Stimulated activated effector memory CD8-positive, alpha-beta T cell treated with anti-CD3 and anti-CD28 coated beads, Interleukin-12 subunit alpha, Interleukin-12 subunit beta, amount 100 ng/mL, for 72 hours (primary cell): ENCODE measurements around the gene NEUROG1.

ENCODE experiments used
- ATAC-seq: fragments of 150-1000 bp; cut with Tn5 transposase; 2 replicates; pipeline ENCODE4 v1.10.0; 2021
- DNase-seq, 2 donors: peaks; one replicate each; pipeline ENCODE4 v3.0.0; 2021 to 2022; ENCODE audit warnings: low spot score in 2 of 2
- H3K27ac Mint-ChIP-seq: one replicate; pipeline ENCODE4 v1.8.0; 2022; ENCODE audit warnings: mild to moderate bottlenecking, mixed read lengths
- H3K36me3 Mint-ChIP-seq: one replicate; pipeline ENCODE4 v1.8.0; 2022; ENCODE audit warnings: mild to moderate bottlenecking, mixed read lengths
- H3K4me1 Mint-ChIP-seq: one replicate; pipeline ENCODE4 v1.8.0; 2022; ENCODE audit warnings: mixed read lengths
- H3K4me3 Mint-ChIP-seq: one replicate; pipeline ENCODE4 v1.8.0; 2022; ENCODE audit warnings: mild to moderate bottlenecking, mixed read lengths
- H3K9me3 Mint-ChIP-seq: one replicate; pipeline ENCODE4 v1.8.0; 2022; ENCODE audit warnings: mixed read lengths

The NEUROG1 gene

GRCh38 chr5:135568246-135568645 lies 32.5 kb upstream of the NEUROG1 start:
- Mint-ChIP-seq H3K27ac (no peak overlapping the region), H3K4me1 (peaks cover 6% of the 10 kb centered on the region), H3K4me3 (no peak overlapping the region), H3K9me3 (no peaks in the 10 kb centered on the region), H3K36me3 (no peaks in the 10 kb centered on the region)
- no peak for DNase-seq
- ATAC-seq: no peak

GRCh38 chr5:135567661-135568060 lies 31.9 kb upstream of the NEUROG1 start:
- no peak for DNase-seq
- H3K27ac Mint-ChIP-seq: no peak overlapping the region

GRCh38 chr5:135566422-135567400 lies 30.9 kb upstream of the NEUROG1 start:
- DNase-seq: no peak

More at GRCh38 chr5:135567661-135568060, 31.9 kb upstream of the NEUROG1 start:
- ATAC-seq: no peak
- Mint-ChIP-seq H3K9me3 (no peaks in the 10 kb centered on the region), H3K4me1 (peaks cover 6% of the 10 kb centered on the region), H3K4me3 (no peak overlapping the region), H3K36me3 (no peaks in the 10 kb centered on the region)

GRCh38 chr5:135565725-135566421 lies 30.1 kb upstream of the NEUROG1 start:
- DNase-seq (peak; percentile 63 to 85), ATAC-seq (peak; percentile 51)
- Mint-ChIP-seq H3K9me3 (no peaks in the 10 kb centered on the region), H3K27ac (no peak overlapping the region), H3K4me1 (peaks cover 7% of the 10 kb centered on the region), H3K4me3 (no peak overlapping the region), H3K36me3 (no peaks in the 10 kb centered on the region)

More at GRCh38 chr5:135566422-135567400, 30.9 kb upstream of the NEUROG1 start:
- H3K4me3 Mint-ChIP-seq: no peak overlapping the region
- ATAC-seq: no peak
- no peaks in the 10 kb centered on the region for H3K36me3 Mint-ChIP-seq
- no peak overlapping the region for H3K27ac Mint-ChIP-seq
- H3K4me1 Mint-ChIP-seq: peaks cover 6% of the 10 kb centered on the region
- no peaks in the 10 kb centered on the region for H3K9me3 Mint-ChIP-seq

GRCh38 chr5:135565266-135565665 lies 29.5 kb upstream of the NEUROG1 start:
- Mint-ChIP-seq H3K4me1 (peaks cover 12% of the 10 kb centered on the region), H3K4me3 (no peak overlapping the region), H3K9me3 (no peaks in the 10 kb centered on the region), H3K27ac (no peak overlapping the region), H3K36me3 (no peaks in the 10 kb centered on the region)
- no peak for DNase-seq
- ATAC-seq: no peak

GRCh38 chr5:135564331-135564730 lies 28.6 kb upstream of the NEUROG1 start:
- ATAC-seq (no peak), DNase-seq (no peak)
- no peaks in the 10 kb centered on the region for H3K36me3 Mint-ChIP-seq
- H3K27ac Mint-ChIP-seq: no peak overlapping the region
- peaks cover 12% of the 10 kb centered on the region for H3K4me1 Mint-ChIP-seq
- H3K9me3 Mint-ChIP-seq: no peaks in the 10 kb centered on the region
- H3K4me3 Mint-ChIP-seq: no peak overlapping the region

GRCh38 chr5:135561266-135561665 lies 25.5 kb upstream of the NEUROG1 start:
- Mint-ChIP-seq H3K4me1 (peaks cover 10% of the 10 kb centered on the region), H3K9me3 (no peaks in the 10 kb centered on the region), H3K27ac (no peak overlapping the region), H3K4me3 (no peak overlapping the region), H3K36me3 (no peaks in the 10 kb centered on the region)
- ATAC-seq (no peak), DNase-seq (no peak)

GRCh38 chr5:135560858-135561257 lies 25.1 kb upstream of the NEUROG1 start:
- no peaks in the 10 kb centered on the region for H3K36me3 Mint-ChIP-seq
- peak; percentile 82 for ATAC-seq
- H3K4me3 Mint-ChIP-seq: no peak overlapping the region
- DNase-seq: peak; percentile 45 to 82
- no peaks in the 10 kb centered on the region for H3K9me3 Mint-ChIP-seq
- no peak overlapping the region for H3K27ac Mint-ChIP-seq
- H3K4me1 Mint-ChIP-seq: peaks cover 6% of the 10 kb centered on the region

GRCh38 chr5:135559354-135559753 lies 23.6 kb upstream of the NEUROG1 start:
- no peaks in the 10 kb centered on the region for H3K36me3 Mint-ChIP-seq
- H3K27ac Mint-ChIP-seq: no peak overlapping the region
- no peak overlapping the region for H3K4me3 Mint-ChIP-seq
- DNase-seq (no peak), ATAC-seq (no peak)
- peaks cover 6% of the 10 kb centered on the region for H3K4me1 Mint-ChIP-seq
- no peaks in the 10 kb centered on the region for H3K9me3 Mint-ChIP-seq

- Mint-ChIP-seq H3K27ac (no peak overlapping the region), H3K36me3 (no peaks in the 10 kb centered on the region), H3K4me1 (peaks cover 6% of the 10 kb centered on the region), H3K9me3 (no peaks in the 10 kb centered on the region), H3K4me3 (no peak overlapping the region)
- no peak for DNase-seq
- no peak for ATAC-seq
Observed at GRCh38 chr5:135557076-135557838, 21.5 kb upstream of the NEUROG1 start.

GRCh38 chr5:135556620-135557019 lies 20.9 kb upstream of the NEUROG1 start:
- ATAC-seq: no peak
- Mint-ChIP-seq H3K9me3 (no peaks in the 10 kb centered on the region), H3K36me3 (no peaks in the 10 kb centered on the region), H3K4me3 (no peak overlapping the region), H3K4me1 (peaks cover 6% of the 10 kb centered on the region), H3K27ac (no peak overlapping the region)
- no peak for DNase-seq

GRCh38 chr5:135555530-135555929 lies 19.8 kb upstream of the NEUROG1 start:
- ATAC-seq (no peak), DNase-seq (no peak)
- no peaks in the 10 kb centered on the region for H3K9me3 Mint-ChIP-seq
- H3K4me1 Mint-ChIP-seq: peaks cover 1% of the 10 kb centered on the region
- no peak overlapping the region for H3K4me3 Mint-ChIP-seq
- H3K27ac Mint-ChIP-seq: no peak overlapping the region
- H3K36me3 Mint-ChIP-seq: no peaks in the 10 kb centered on the region

- DNase-seq (no peak), ATAC-seq (no peak)
- Mint-ChIP-seq H3K27ac (no peak overlapping the region), H3K4me1 (no peaks in the 10 kb centered on the region), H3K9me3 (no peaks in the 10 kb centered on the region), H3K4me3 (no peak overlapping the region), H3K36me3 (no peaks in the 10 kb centered on the region)
Observed at GRCh38 chr5:135553688-135554462, 18.1 kb upstream of the NEUROG1 start.

GRCh38 chr5:135551593-135552447 lies 16.1 kb upstream of the NEUROG1 start:
- H3K27ac Mint-ChIP-seq: no peak overlapping the region
- no peaks in the 10 kb centered on the region for H3K9me3 Mint-ChIP-seq
- peak; percentile 45 to 78 for DNase-seq

More at GRCh38 chr5:135551593-135552447, 16.1 kb upstream of the NEUROG1 start:
- peak; percentile 75 for ATAC-seq
- no peaks in the 10 kb centered on the region for H3K36me3 Mint-ChIP-seq
- no peak overlapping the region for H3K4me3 Mint-ChIP-seq
- no peaks in the 10 kb centered on the region for H3K4me1 Mint-ChIP-seq
